Thyroid gland (tissue), 4 donors: ENCODE measurements around the gene NRG3. TPM values are rescaled to one million over a fixed set of nuclear protein-coding genes. Genes with fewer than 3 reads are reported as not detected.

ENCODE experiments used
- DNase-seq, 2 donors: peaks; one replicate each; pipeline ENCODE4 v3.0.0-alpha.2; 2019
- H3K27ac ChIP-seq, 3 donors: fragments of 200-600 bp; sonication (generic); 1 replicate in 2 of 3; 2 replicates in 1 of 3; pipeline ENCODE4 v1.5.1; 2016 to 2019; ENCODE audit warnings: mild to moderate bottlenecking in 1 of 3, moderate library complexity in 1 of 3
- H3K27me3 ChIP-seq: fragments of 200-600 bp; sonication (generic); one replicate; pipeline ENCODE4 v1.5.1; 2019
- H3K36me3 ChIP-seq, 2 donors: fragments of 200-600 bp; sonication (generic); one replicate each; pipeline ENCODE4 v1.5.1; 2016 to 2019
- H3K4me1 ChIP-seq, 2 donors: fragments of 200-600 bp; sonication (generic); one replicate each; pipeline ENCODE4 v1.5.1; 2017 to 2019
- H3K4me3 ChIP-seq, 3 donors: fragments of 200-600 bp; sonication (generic); replicated peaks in 1 of 3; 1 replicate in 2 of 3; 2 replicates in 1 of 3; pipeline ENCODE4 v1.5.1; 2016; ENCODE audit warnings: mild to moderate bottlenecking in 1 of 3
- H3K9me3 ChIP-seq: fragments of 200-600 bp; sonication (generic); one replicate; pipeline ENCODE4 v1.5.1; 2017
- CTCF ChIP-seq, 6 experiments: fragments of 200-600 bp in 3 of 6; fragments of 450-650 bp in 3 of 6; sonication (generic) in 3 of 6; IDR thresholded peaks; one replicate each; pipeline ENCODE4 v1.5.1; 2016 to 2019; ENCODE audit warnings: antibody characterized with exemption in 6 of 6, mild to moderate bottlenecking in 2 of 6, inconsistent platforms in 1 of 6, moderate library complexity in 1 of 6
- POLR2A ChIP-seq, 2 donors: fragments of 450-650 bp; IDR thresholded peaks; one replicate each; pipeline ENCODE4 v1.6.1; 2017; ENCODE audit warnings: antibody characterized with exemption in 2 of 2, mild to moderate bottlenecking in 2 of 2, moderate library complexity in 1 of 2
- WGBS, 2 donors: methylation state at CpG; one replicate each; pipeline ENCODE4 v1.1.5; 2017; 5-methylcytosine and 5-hydroxymethylcytosine counted together
- intact Hi-C: fragments of 100-400 bp; cut with DNase I; formaldehyde crosslinking; loops from one replicate; pipeline ENCODE4 v1.15.1; 2023
- total RNA-seq, 4 donors: library from RNA; depleted of rRNA; stranded (reverse); fragments of >200 nt; gene quantifications; one replicate each; pipeline ENCODE4 v1.2.3, GENCODE V29; 2016

NRG3 gene
- total RNA-seq, 4 donors from 2014 or later = 0.67 to 1.8 (median 1.3) TPM

DNA sequence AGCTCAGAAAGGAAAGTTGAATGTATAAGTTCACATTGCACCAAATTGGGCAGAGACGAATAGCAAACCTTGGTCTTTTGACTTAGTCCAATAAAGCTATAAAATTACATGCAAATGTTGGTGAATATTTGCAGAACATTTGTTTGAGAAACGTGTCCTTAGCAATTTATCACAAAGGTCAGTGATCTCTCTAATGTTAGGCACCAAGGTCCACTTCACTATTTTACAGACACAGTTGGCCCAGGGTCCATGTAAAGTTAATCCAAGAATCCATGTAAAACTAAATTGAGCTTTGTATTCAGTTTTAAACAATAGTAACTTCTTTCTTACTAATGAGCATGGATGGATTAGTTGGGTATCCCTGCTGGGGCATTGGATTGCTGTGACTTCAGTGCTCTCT lies 617.7 kb downstream of the NRG3 start:
- Histone ChIP-seq H3K27me3 (no peaks in the 10 kb centered on the region), H3K36me3 (no peaks in the 10 kb centered on the region), H3K4me1 (no peaks in the 10 kb centered on the region), H3K27ac (no peak overlapping the region), H3K9me3 (no peaks in the 10 kb centered on the region), H3K4me3 (no peak overlapping the region)
- 75 to 86% methylated on average over 2 of the region's 2 CpGs for WGBS, 2 donors
- TF ChIP-seq POLR2A (IDR thresholded peaks at IDR 0.05) (no peak), CTCF (IDR thresholded peaks at IDR 0.05) (no peak)
- DNase-seq = no peak
- intact Hi-C loops = no loop called here

- Histone ChIP-seq H3K36me3 (no peaks in the 10 kb centered on the region), H3K4me1 (no peaks in the 10 kb centered on the region), H3K9me3 (no peaks in the 10 kb centered on the region), H3K4me3 (no peak overlapping the region), H3K27me3 (no peaks in the 10 kb centered on the region), H3K27ac (no peak overlapping the region)
- DNase-seq = no peak
- no peak for TF ChIP-seq CTCF (IDR thresholded peaks at IDR 0.05)
- TF ChIP-seq POLR2A (IDR thresholded peaks at IDR 0.05) = no peak
- 88 to 90% methylated on average over 1 of the region's 1 CpG for WGBS, 2 donors
- intact Hi-C loops = no loop called here
These were observed 621.1 kb downstream of the NRG3 start for GRCh38 chr10:82496114-82496513.

- H3K27me3 ChIP-seq = no peaks in the 10 kb centered on the region
- H3K27ac ChIP-seq = no peak overlapping the region
- no peaks in the 10 kb centered on the region for H3K4me1 ChIP-seq
- WGBS, 2 donors = 86 to 87% methylated on average over 2 of the region's 2 CpGs
- H3K36me3 ChIP-seq = no peaks in the 10 kb centered on the region
- no peak overlapping the region for H3K4me3 ChIP-seq
- intact Hi-C loops = no loop called here
- DNase-seq = no peak
- TF ChIP-seq POLR2A (IDR thresholded peaks at IDR 0.05) (no peak), CTCF (IDR thresholded peaks at IDR 0.05) (no peak)
- no peaks in the 10 kb centered on the region for H3K9me3 ChIP-seq
These were observed 622.4 kb downstream of the NRG3 start for GRCh38 chr10:82497439-82497838.

DNA sequence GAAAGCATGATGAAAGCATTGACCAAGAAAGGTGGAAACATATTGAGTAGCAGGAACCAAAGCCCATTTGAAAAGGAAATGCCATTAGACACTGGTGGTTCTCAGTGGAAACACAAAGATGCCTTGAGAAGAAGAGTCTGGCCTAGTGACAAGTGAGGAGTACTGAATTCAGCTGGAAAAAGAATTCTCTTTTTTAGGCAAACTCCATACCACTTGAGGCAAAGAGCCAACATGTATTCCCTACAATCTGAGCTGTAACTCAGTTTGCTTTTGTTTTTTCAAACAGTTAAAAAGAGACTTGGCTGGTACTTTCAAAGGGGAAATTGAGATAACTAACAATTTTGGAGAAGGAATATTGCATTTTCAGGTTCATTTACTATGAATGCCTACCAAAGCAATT lies 624.0 kb downstream of the NRG3 start:
- Histone ChIP-seq H3K27ac (no peak overlapping the region), H3K4me3 (no peak overlapping the region), H3K9me3 (no peaks in the 10 kb centered on the region), H3K36me3 (no peaks in the 10 kb centered on the region), H3K4me1 (no peaks in the 10 kb centered on the region), H3K27me3 (no peaks in the 10 kb centered on the region)
- intact Hi-C loops = no loop called here
- DNase-seq = no peak
- TF ChIP-seq POLR2A (IDR thresholded peaks at IDR 0.05) (no peak), CTCF (IDR thresholded peaks at IDR 0.05) (no peak)

GRCh38 chr10:82505009-82505408 lies 630.0 kb downstream of the NRG3 start:
- Histone ChIP-seq H3K36me3 (no peaks in the 10 kb centered on the region), H3K4me3 (no peak overlapping the region), H3K27me3 (no peaks in the 10 kb centered on the region), H3K4me1 (no peaks in the 10 kb centered on the region), H3K9me3 (no peaks in the 10 kb centered on the region), H3K27ac (no peak overlapping the region)
- 77 to 79% methylated on average over 3 of the region's 3 CpGs for WGBS, 2 donors
- intact Hi-C loops = no loop called here
- DNase-seq = no peak
- TF ChIP-seq POLR2A (IDR thresholded peaks at IDR 0.05) (no peak), CTCF (IDR thresholded peaks at IDR 0.05) (no peak)
